Measurements from ENCODE around the gene ENTPD8.
"Not testable (repeated sequence)": the region's sequence is repeated elsewhere in the genome, so short reads cannot be mapped to it uniquely, and the experiment has no call there.

ENTPD8 gene

GRCh38 chr9:137475666-137476065 is 34.5 kb upstream of the ENTPD8 start:
- DNase-seq = no peak

GRCh38 chr9:137474271-137474670 is 33.1 kb upstream of the ENTPD8 start:
- DNase-seq = no peak

DNA sequence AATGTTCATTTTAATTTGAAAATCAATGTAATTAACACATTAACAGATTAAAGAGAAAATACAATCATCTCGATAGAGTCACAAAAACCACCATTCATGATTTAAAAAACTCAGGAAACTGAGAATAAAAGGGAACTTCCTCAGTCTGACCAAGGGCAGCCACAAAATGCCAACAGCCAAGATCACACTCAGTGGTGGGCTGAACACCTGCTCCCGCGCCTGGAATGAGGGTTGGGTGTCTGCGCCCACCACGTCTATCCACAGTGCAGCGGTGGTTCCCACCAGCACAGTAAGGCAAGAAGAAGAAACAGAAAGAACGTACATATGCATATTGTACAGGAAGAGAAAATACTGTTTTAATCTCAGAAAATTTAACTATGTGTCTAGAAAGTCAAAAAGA is 29.6 kb upstream of the ENTPD8 start:
- DNase-seq = no peak

GRCh38 chr9:137467896-137468295 is 26.7 kb upstream of the ENTPD8 start:
- no peak for DNase-seq

DNA sequence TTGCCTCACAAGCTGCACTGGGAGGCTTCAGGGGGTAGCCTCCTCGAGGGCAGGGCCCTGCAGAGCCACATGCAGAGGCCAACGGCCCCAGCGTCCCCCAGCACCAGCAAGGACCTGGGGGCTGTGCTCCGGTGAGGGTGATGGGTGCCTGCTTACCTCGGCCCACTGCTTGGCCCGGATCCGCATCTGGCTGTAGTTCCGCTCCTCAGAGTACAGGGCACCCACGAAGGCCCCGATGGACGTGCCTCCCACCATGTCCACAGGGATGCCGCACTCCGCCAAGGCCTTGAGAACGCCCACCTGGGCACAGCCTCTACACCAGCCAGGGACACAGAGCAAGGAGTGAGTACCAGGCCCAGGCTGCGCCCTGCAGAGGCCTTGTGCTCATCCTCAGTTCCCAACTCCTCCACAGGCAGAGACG is 26.0 kb upstream of the ENTPD8 start:
- no peak for DNase-seq

GRCh38 chr9:137466389-137467085 is 25.4 kb upstream of the ENTPD8 start:
- DNase-seq = not testable (repeated sequence)

GRCh38 chr9:137465720-137466388 is 24.7 kb upstream of the ENTPD8 start:
- DNase-seq = no peak

GRCh38 chr9:137465000-137465719 is 24.0 kb upstream of the ENTPD8 start:
- DNase-seq = no peak

GRCh38 chr9:137464291-137464999 is 23.3 kb upstream of the ENTPD8 start:
- no peak for DNase-seq

GRCh38 chr9:137463931-137464290 is 22.8 kb upstream of the ENTPD8 start:
- no peak for DNase-seq

DNA sequence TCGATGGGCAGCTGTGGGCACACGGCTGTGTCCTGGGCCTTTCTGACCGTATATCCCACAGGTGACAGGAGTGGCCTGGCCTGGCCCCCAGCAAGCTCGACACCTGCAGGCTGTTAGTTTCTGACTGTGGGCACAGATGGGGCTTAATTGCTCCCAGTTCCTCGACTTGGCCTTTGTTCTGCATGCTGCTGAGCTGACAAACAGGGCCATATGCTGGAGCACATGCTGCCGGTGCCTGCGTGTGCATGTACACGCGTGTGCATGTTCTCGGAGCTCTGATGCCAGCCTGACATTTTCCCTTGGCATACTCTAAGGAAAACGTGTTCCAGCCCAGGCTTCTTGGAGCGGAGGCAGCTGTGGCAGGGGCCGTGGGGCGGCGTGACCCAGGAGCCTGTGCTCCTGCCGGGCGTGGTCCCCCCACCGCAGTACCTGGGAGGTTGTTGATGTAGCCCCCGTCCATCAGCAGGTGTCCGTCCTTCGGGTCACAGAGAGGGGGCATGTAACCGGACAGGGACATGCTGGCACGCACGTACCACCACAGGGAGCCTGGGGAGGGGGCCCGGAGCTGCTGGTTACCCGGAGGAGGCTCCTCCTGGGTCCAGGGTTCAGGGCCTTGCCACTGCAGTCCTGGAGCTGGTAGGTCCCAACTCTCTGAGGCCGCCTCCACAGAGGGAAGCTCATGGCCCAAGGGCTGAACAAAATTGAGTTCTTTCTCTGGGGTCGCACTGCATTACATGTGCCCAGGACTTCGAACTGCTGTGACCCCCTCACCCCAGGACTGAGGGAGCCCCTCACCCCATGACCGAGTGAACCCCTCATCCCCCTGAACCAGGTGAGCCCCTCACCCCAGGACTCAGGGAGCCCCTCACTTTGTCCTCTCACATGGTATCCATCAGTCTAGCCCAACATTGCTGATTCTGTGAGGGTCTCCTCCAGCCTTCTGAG is 22.1 kb upstream of the ENTPD8 start:
- no peak for DNase-seq

DNA sequence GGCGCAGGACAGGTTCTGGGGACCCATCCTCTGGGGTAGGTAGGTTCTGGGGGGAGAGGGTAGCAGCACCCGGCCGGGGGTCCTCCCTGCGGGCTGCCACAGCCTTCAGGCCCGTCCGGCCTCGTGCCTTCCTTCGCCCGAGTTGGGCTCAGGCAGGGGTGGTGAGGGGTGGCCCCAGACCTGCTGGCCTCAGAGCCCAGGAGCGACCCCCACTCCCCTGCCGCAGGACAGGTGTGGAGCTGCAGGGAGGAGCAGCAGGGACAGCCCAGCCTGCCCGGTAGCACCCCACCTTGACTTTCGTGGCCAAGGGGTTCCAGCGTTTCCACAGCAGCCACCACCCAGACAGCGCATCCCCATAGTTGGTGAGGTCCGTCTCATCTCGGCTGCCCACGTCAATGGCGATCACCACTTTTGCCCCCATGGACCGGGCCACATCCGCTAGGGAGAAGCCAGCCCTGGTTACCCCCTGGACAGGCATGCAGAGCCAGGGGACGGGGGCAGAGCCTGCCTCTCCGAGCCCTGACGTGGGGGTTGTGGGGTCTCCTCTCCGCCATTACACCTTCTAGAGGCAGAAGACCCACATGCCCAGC is 21.3 kb upstream of the ENTPD8 start:
- DNase-seq = no peak

- no peak for DNase-seq
These were observed 20.7 kb upstream of the ENTPD8 start for GRCh38 chr9:137461663-137462395.

- no peak for DNase-seq
These were observed 20.1 kb upstream of the ENTPD8 start for GRCh38 chr9:137461316-137461662.

DNA sequence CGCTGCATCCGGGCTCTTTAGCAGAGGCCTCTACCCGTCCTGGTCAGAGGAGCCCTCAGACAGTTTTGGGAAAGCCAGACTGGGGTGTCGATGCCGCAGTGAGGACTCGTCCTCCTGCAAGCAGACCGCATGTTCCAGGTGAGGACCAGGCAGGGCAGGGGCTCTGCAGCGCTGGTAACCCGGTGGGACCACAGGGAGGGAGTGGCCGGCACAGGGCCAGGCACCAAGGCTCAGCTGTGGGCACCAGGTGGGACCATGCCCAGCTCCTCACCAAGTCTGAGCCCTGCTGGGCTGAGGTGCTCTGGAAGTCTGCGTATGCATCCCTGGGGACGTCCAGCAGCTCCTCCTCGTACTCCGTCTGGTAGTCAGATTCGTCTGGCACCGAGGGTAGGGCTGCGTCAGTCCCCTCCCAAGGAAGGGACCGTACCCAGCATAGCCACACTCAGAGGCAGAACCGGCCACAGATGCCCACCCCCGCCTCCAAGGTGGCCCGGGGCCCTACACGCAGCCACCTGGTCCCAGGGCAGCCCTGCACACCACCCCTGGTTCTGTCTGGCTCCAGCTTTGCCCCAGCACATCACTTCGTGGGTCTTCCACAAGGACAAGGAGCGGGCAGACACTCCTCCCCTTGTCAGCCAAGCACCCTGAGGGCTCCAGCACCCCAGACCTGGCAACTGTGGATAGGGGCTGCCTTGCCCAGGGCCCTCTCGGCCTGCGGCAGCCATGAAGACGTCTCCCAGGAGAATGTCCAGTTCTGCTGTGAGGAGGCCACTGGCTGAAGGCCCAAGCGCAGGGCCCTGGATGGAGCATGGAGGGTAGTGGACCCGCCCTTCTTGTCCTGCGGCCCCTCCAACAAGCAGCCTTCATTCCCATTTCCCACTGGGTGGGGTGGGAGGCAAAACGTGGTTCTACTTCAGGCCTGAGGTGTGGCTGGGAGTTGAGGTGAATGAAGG is 19.5 kb upstream of the ENTPD8 start:
- DNase-seq = no peak

DNA sequence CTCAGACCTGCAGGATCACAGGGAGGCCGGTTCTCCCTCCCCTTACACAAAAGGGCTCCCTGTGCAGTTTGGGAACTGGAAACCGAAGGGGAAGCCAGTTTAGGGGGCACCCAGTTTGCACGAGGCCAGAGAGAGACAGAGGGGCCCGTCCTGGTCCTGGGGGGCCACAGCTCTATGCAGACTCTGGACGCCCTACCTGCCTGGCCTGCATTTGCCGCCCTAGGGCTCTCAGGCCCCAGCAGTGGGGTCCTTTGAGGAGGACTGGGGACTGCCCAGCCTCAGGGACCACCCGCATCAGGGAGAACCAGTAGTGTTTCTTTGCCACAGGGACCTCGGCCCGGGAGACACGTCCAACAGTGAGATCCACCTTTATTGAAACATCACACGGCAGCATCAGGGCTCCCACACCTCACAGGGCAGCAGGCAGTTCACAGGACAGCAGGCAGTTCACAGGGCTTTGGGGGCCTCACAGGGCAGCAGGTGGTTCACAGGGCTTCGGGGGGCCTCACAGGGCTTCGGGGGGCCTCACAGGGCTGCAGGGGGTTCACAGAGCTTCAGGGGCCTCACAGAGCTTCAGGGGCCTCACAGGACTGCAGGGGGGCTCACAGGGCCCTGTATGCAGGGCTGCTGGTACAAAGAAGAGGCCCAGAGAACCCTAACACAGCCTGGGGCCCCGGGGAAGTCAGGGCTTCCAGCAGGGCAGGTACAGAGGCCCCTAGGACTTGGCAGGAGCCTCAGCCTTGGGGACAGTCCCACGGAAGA is 18.6 kb upstream of the ENTPD8 start:
- no peak for DNase-seq

- DNase-seq = peak; percentile 87
These were observed 18.0 kb upstream of the ENTPD8 start, which contains the start of gene NSMF for GRCh38 chr9:137459152-137459600. Gene NSMF, minus strand, starts transcription at chr9:137459334. Its CDS starts 232 bp downstream, at chr9:137459102.

DNA sequence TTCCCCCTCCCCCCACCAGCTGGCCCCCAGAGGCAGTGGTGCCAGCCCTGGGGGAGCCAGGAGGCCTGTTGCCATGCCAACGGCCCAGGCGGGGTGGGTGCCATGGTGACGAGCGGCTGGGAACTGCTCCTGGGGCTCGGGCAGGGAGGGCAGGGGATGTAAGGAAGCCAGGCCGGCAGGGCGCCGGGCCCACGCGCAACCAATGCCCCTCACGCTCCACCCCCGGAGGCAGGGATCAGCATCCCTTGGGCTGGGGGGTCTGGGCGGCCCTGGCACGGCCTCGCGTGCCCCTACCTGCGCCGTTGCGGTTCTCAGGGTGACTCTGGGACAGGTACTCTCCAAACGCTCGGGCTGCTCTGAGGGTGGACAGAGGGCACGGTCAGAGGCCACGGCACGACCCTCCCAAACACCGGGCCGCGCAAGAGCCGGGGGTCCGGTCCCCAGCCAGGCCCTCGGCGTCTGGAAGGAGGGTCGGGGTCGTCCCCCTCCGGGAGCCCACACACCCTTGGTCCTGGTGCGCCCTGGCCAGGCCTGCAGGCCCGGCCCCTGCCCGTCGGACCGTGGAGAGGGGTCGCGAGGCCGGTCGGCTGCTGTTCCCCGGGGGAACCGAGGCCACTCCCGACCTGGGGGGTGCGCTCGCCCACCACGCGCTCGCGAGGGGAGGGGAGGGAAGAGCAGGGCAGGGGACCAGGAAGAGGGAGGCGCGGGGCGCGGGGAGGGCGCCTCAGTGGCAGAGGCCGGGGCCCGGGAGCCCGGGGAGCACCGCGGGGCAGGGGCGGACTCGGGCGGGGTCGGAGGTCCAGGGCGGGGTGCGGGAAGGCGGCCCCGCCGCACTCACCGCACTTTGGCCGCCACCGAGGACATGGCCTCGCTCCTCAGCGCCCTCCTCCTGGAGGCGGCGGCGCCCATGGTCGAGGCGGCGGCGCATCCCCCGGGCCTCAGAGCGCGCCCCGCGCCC is 17.3 kb upstream of the ENTPD8 start:
- DNase-seq = no peak
